Limb (tissue), 2 donors: Measurements from ENCODE around the gene SGK1.
"Not testable (repeated sequence)": the region's sequence is repeated elsewhere in the genome, so short reads cannot be mapped to it uniquely, and the experiment has no call there.

ENCODE experiments used
- DNase-seq, 2 donors: peaks; one replicate each; pipeline ENCODE4 v3.0.0-alpha.2; 2016; ENCODE audit errors: extremely low spot score in 2 of 2

SGK1 gene

GRCh38 chr6:134328138-134328537 is 10.2 kb upstream of the SGK1 start:
- no peak for DNase-seq

GRCh38 chr6:134326192-134326591 is 8.3 kb upstream of the SGK1 start:
- not testable (repeated sequence) for DNase-seq

- DNase-seq = no peak
Measured at GRCh38 chr6:134324766-134325165, 6.9 kb upstream of the SGK1 start.

- no peak for DNase-seq
Measured at GRCh38 chr6:134324141-134324540, 6.2 kb upstream of the SGK1 start.

GRCh38 chr6:134323698-134324097 is 5.8 kb upstream of the SGK1 start:
- DNase-seq = no peak

- DNase-seq = no peak
Measured at GRCh38 chr6:134323294-134323693, 5.4 kb upstream of the SGK1 start.

- DNase-seq = no peak
Measured at GRCh38 chr6:134322216-134322615, 4.3 kb upstream of the SGK1 start.

GRCh38 chr6:134321246-134321645 is 3.3 kb upstream of the SGK1 start:
- DNase-seq = no peak

GRCh38 chr6:134319686-134320085 is 1.8 kb upstream of the SGK1 start:
- not testable (repeated sequence) for DNase-seq

- no peak for DNase-seq
Measured at GRCh38 chr6:134318974-134319281, 1.0 kb upstream of the SGK1 start.

- no peak for DNase-seq
Measured at GRCh38 chr6:134318236-134318973, 493 bp upstream of the SGK1 start.

- no peak for DNase-seq
Measured at GRCh38 chr6:134316733-134317431, 1.0 kb downstream of the SGK1 start.

- no peak for DNase-seq
Measured at GRCh38 chr6:134315974-134316441, 1.9 kb downstream of the SGK1 start.

GRCh38 chr6:134315189-134315588 is 2.7 kb downstream of the SGK1 start:
- DNase-seq = no peak

GRCh38 chr6:134314006-134314821 is 3.7 kb downstream of the SGK1 start:
- no peak for DNase-seq

GRCh38 chr6:134312038-134312660 is 5.8 kb downstream of the SGK1 start:
- no peak for DNase-seq

- no peak for DNase-seq
Measured at GRCh38 chr6:134310817-134311216, 7.1 kb downstream of the SGK1 start.

GRCh38 chr6:134309983-134310605 is 7.8 kb downstream of the SGK1 start:
- DNase-seq = no peak

- DNase-seq = no peak
Measured at GRCh38 chr6:134309227-134309626, 8.7 kb downstream of the SGK1 start.

GRCh38 chr6:134308800-134309199 is 9.1 kb downstream of the SGK1 start:
- DNase-seq = no peak

- DNase-seq = no peak
Measured at GRCh38 chr6:134307870-134308269, 10.0 kb downstream of the SGK1 start.
